BLaER1 treated with 17β-estradiol and CSF1 and Interleukin-3, amounts not matched to agents 10 nM and 100 nM (cell line): ENCODE measurements around the gene F5.

Source experiments
- H3K27ac ChIP-seq, 11 experiments: shearing (Covaris generic); formaldehyde crosslinking; 2 replicates each; pipeline ENCODE4 v1.8.1; 2022
- H3K27me3 ChIP-seq, 11 experiments: shearing (Covaris generic); formaldehyde crosslinking; 2 replicates each; pipeline ENCODE4 v1.8.1; 2022
- H3K36me3 ChIP-seq, 11 experiments: shearing (Covaris generic); formaldehyde crosslinking; 2 replicates each; pipeline ENCODE4 v1.8.1; 2022
- H3K4me1 ChIP-seq, 10 experiments: shearing (Covaris generic); formaldehyde crosslinking; 2 replicates each; pipeline ENCODE4 v1.8.1; 2022
- H3K4me2 ChIP-seq, 11 experiments: shearing (Covaris generic); formaldehyde crosslinking; 2 replicates each; pipeline ENCODE4 v1.8.1; 2022
- H3K4me3 ChIP-seq, 10 experiments: shearing (Covaris generic); formaldehyde crosslinking; 2 replicates each; pipeline ENCODE4 v1.8.1; 2022
- H3K9ac ChIP-seq, 11 experiments: shearing (Covaris generic); formaldehyde crosslinking; 2 replicates each; pipeline ENCODE4 v1.8.1; 2022
- H3K9me3 ChIP-seq, 11 experiments: shearing (Covaris generic); formaldehyde crosslinking; replicated peaks in 1 of 11; 2 replicates each; pipeline ENCODE4 v1.8.1; 2022
- H4K20me1 ChIP-seq, 11 experiments: shearing (Covaris generic); formaldehyde crosslinking; 2 replicates each; pipeline ENCODE4 v1.8.1; 2022
- Cebpa-rat ChIP-seq, 11 experiments: shearing (Covaris generic); IDR thresholded peaks; 2 replicates each; pipeline ENCODE4 v1.8.1; 2022

The F5 gene

GRCh38 chr1:169595764-169596711, 9.8 kb upstream of the F5 start:
- no peak for TF ChIP-seq Cebpa-rat (IDR thresholded peaks at IDR 0.05)
- no peaks in the 10 kb centered on the region for H3K27me3 ChIP-seq
- H3K4me2 ChIP-seq = no peak overlapping the region

GRCh38 chr1:169594391-169594790, 8.1 kb upstream of the F5 start:
- Histone ChIP-seq H3K36me3 (no peaks in the 10 kb centered on the region), H3K4me1 (no peaks in the 10 kb centered on the region), H3K4me3 (no peak overlapping the region), H3K27me3 (no peaks in the 10 kb centered on the region), H3K9ac (no peak overlapping the region), H3K4me2 (no peak overlapping the region), H3K27ac (no peak overlapping the region), H3K9me3 (no peaks in the 10 kb centered on the region), H4K20me1 (no peaks in the 10 kb centered on the region)
- TF ChIP-seq Cebpa-rat (IDR thresholded peaks at IDR 0.05) = no peak

More at GRCh38 chr1:169595764-169596711, 9.8 kb upstream of the F5 start:
- Histone ChIP-seq H3K36me3 (no peaks in the 10 kb centered on the region), H3K9me3 (no peaks in the 10 kb centered on the region), H3K4me1 (no peaks in the 10 kb centered on the region), H3K9ac (no peak overlapping the region), H3K27ac (no peak overlapping the region), H3K4me3 (no peak overlapping the region), H4K20me1 (no peaks in the 10 kb centered on the region)

GRCh38 chr1:169590932-169591331, 4.7 kb upstream of the F5 start:
- Histone ChIP-seq H3K4me1 (peaks cover 0 to 9% (median 0%) of the 10 kb centered on the region in 10 experiments; a peak in 6 of 20 replicates), H3K9me3 (no peaks in the 10 kb centered on the region), H4K20me1 (no peaks in the 10 kb centered on the region), H3K9ac (no peak overlapping the region), H3K27me3 (no peaks in the 10 kb centered on the region), H3K4me3 (no peak overlapping the region), H3K36me3 (no peaks in the 10 kb centered on the region), H3K27ac (no peak overlapping the region), H3K4me2 (no peak overlapping the region)
- no peak for TF ChIP-seq Cebpa-rat (IDR thresholded peaks at IDR 0.05)

GRCh38 chr1:169588785-169589485, 2.7 kb upstream of the F5 start:
- Histone ChIP-seq H3K9me3 (no peaks in the 10 kb centered on the region), H3K4me1 (peaks cover 0 to 23% (median 0%) of the 10 kb centered on the region in 10 experiments; a peak in 9 of 20 replicates), H4K20me1 (no peaks in the 10 kb centered on the region), H3K36me3 (no peaks in the 10 kb centered on the region), H3K27me3 (no peaks in the 10 kb centered on the region), H3K27ac (no peak overlapping the region), H3K4me2 (no peak overlapping the region), H3K9ac (no peak overlapping the region), H3K4me3 (no peak overlapping the region)
- no peak for TF ChIP-seq Cebpa-rat (IDR thresholded peaks at IDR 0.05)

GRCh38 chr1:169588112-169588511, 1.8 kb upstream of the F5 start:
- Histone ChIP-seq H3K4me2 (no peak overlapping the region), H3K9ac (no peak overlapping the region), H4K20me1 (no peaks in the 10 kb centered on the region), H3K36me3 (no peaks in the 10 kb centered on the region), H3K4me3 (no peak overlapping the region), H3K4me1 (peaks cover 0 to 23% (median 0%) of the 10 kb centered on the region in 10 experiments; a peak in 9 of 20 replicates), H3K9me3 (no peaks in the 10 kb centered on the region), H3K27me3 (no peaks in the 10 kb centered on the region), H3K27ac (no peak overlapping the region)
- no peak for TF ChIP-seq Cebpa-rat (IDR thresholded peaks at IDR 0.05)

- no peak for TF ChIP-seq Cebpa-rat (IDR thresholded peaks at IDR 0.05)
- Histone ChIP-seq H3K4me2 (peak overlapping the region in 6 of 11 experiments; percentile 21 to 82 (median 54); a peak in 9 of 22 replicates), H3K27me3 (no peaks in the 10 kb centered on the region), H4K20me1 (no peaks in the 10 kb centered on the region), H3K9me3 (no peaks in the 10 kb centered on the region), H3K4me1 (peaks cover 0 to 23% (median 0%) of the 10 kb centered on the region in 10 experiments; a peak in 9 of 20 replicates), H3K27ac (peak overlapping the region in 1 of 11 experiments; percentile 24; a peak in 1 of 22 replicates), H3K4me3 (peak overlapping the region in 1 of 10 experiments; percentile 38; a peak in 1 of 20 replicates), H3K36me3 (no peaks in the 10 kb centered on the region), H3K9ac (0 out of 22 replicates have a peak overlapping the region, but pooled peaks of 1 of the 11 experiments have one; percentile 31)
These were observed 250 bp downstream of the F5 start for GRCh38 chr1:169586067-169586394.

- H3K9ac ChIP-seq = no peak overlapping the region
- no peaks in the 10 kb centered on the region for H4K20me1 ChIP-seq
- peak overlapping the region in 2 of 11 experiments; percentile 26 to 51; a peak in 3 of 22 replicates for H3K27ac ChIP-seq
- TF ChIP-seq Cebpa-rat (IDR thresholded peaks at IDR 0.05) = no peak
- H3K4me3 ChIP-seq = no peak overlapping the region
- H3K36me3 ChIP-seq = no peaks in the 10 kb centered on the region
- no peaks in the 10 kb centered on the region for H3K9me3 ChIP-seq
- H3K4me1 ChIP-seq = peaks cover 0 to 23% (median 0%) of the 10 kb centered on the region in 10 experiments; a peak in 9 of 20 replicates
- no peaks in the 10 kb centered on the region for H3K27me3 ChIP-seq
- peak overlapping the region in 4 of 11 experiments; percentile 46 to 82 (median 66); a peak in 7 of 22 replicates for H3K4me2 ChIP-seq
These were observed 1.1 kb downstream of the F5 start for GRCh38 chr1:169585181-169585580.

GRCh38 chr1:169584483-169585144, 1.7 kb downstream of the F5 start:
- Histone ChIP-seq H3K4me2 (peak overlapping the region in 4 of 11 experiments; percentile 4 to 70 (median 35); a peak in 6 of 22 replicates), H3K9ac (no peak overlapping the region; a peak in 1 of 22 replicates), H3K9me3 (no peaks in the 10 kb centered on the region), H3K27me3 (no peaks in the 10 kb centered on the region), H4K20me1 (no peaks in the 10 kb centered on the region), H3K4me1 (peaks cover 0 to 23% (median 0%) of the 10 kb centered on the region in 10 experiments; a peak in 9 of 20 replicates), H3K4me3 (no peak overlapping the region), H3K36me3 (no peaks in the 10 kb centered on the region), H3K27ac (peak overlapping the region in 3 of 11 experiments; percentile 26 to 51 (median 26); a peak in 3 of 22 replicates)
- TF ChIP-seq Cebpa-rat (IDR thresholded peaks at IDR 0.05) = no peak
